GM21528 (cell line): ENCODE data around the gene CPNE5.

Source experiments
- ATAC-seq: cut with Tn5 transposase; IDR thresholded peaks from one replicate; pipeline ENCODE4 v1.9.1; 2021; ENCODE audit warnings: mild to moderate bottlenecking, moderate library complexity; ENCODE audit not compliant: unreplicated experiment, low FRiP score

CPNE5 gene

GRCh38 chr6:36751091-36751490, 88.2 kb downstream of the CPNE5 start:
- no peak for ATAC-seq

- ATAC-seq = no peak
Measured at GRCh38 chr6:36749829-36750489, 89.3 kb downstream of the CPNE5 start.

- no peak for ATAC-seq
Measured at GRCh38 chr6:36746251-36746650, 93.0 kb downstream of the CPNE5 start.

- ATAC-seq = no peak
Measured at GRCh38 chr6:36745836-36746235, 93.4 kb downstream of the CPNE5 start.

DNA sequence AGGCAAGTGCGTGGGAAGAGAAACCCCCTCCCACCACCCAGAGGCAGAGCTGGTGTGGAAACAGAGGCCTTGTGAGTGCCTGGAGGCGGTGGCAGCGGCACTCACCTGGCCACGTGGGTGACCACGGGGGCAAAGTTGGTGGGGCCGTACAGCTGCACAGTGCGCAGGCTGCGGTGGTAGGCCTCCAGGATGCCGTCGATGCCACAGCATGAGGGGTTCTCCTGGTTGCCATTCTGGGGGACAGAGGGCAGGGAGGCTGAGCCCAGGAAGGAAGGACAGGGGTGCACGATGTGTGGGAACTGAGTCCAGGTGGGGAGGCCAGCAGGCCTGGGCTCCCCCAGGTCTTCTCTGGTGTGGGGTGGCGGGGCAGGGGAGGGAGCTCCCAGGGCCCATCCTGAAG, 94.0 kb downstream of the CPNE5 start:
- no peak for ATAC-seq

DNA sequence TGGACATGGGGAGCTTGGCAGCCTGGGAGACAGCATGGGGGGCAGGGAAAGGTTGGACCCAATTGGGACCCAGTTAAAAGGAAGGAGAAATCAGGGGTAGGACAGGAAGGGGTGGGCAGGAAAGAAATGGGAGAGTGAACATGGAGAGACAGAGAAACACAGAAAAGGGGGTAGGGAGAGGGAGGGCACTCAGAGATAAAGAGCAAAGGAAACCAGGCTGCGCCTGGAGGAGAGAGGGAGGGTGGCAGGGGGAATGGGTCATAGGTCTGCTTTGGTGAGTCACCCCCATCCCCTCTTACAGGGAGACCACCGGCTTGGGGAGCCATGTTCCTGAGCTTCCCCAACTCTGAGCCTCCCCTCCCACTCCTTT, 95.0 kb downstream of the CPNE5 start:
- no peak for ATAC-seq

- ATAC-seq = no peak
Measured at GRCh38 chr6:36743538-36744303, 95.5 kb downstream of the CPNE5 start.

- ATAC-seq = no peak
Measured at GRCh38 chr6:36743032-36743431, 96.2 kb downstream of the CPNE5 start.

DNA sequence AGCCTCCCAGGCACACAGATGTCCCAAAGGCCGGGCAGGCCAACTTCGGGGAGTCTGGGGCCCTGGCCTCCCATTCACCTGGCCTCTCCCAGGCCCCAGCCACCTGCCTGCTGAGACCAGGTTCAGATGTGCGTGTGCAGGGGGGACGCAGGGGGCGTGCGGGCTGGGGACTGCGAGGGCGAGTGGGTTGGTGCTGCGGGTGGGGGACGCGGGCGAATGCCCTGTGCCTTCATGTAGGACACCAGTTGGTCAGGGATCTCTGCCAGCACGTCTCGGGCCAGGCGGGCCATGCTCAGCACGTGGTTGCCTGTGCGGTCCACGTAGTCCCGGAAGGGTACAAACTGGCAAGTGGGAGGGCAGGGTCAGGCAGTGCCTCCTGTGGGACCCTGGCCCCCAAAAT, 97.1 kb downstream of the CPNE5 start:
- ATAC-seq = no peak

DNA sequence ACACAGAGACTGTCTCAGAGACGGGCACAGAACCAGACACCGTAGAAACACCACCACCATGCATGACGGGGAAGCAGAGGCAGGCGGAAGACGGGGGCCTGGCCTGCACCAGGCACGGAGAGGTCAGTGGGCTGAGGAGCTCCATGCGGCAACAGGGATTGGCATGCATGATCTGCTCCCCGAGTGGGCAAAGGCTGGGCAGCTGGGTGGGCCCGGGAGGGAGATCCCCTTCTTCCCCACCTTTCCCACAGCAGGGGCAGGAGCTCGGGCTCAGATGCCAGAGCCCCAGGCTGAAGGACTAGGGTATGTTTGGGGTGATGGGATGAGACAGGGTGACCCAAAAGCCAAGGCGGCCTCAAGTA, 98.4 kb downstream of the CPNE5 start:
- ATAC-seq = no peak

DNA sequence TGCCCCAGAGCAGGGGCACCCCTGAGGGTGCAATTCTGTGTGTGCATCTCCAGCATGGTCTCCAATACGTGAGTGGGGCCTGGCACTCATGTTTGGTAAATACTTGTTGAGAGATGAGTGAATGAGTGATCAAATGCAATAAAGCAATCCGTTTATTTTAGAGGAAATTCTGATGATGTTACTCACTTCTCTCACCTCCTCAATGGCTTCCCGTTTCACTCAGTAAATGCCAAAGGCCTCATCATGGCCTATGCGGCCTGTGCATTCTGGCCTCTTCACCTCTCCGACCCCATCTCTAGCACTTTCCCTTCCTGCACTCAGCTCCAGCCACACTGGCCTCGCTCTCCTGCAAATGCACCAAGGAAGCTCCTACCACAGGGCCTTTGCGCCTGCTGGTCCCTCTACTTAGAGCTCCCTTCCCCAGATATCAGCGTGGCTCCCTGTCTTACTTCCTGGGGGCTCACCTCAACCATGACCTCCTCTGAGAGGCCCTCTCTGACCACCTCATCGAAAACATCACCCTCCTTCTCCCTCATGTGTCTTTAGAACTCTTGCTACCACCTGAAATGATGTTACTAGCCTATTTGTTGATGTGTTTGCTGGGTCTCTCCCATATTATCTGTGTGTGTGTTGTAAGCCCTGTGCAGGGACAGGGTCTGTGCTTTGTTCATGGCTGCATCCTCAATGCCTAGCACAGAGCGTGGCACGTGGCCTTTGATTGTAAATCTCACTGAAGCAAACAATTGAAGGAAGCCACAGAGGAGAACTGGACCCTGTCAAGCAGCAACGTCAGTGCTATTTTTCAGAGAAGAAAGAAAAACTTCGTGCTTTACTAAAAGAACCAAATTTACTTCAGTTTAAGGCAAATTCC, 99.1 kb downstream of the CPNE5 start:
- no peak for ATAC-seq

GRCh38 chr6:36738108-36738507, 101.1 kb downstream of the CPNE5 start:
- ATAC-seq = no peak

GRCh38 chr6:36737043-36737785, 102.0 kb downstream of the CPNE5 start:
- ATAC-seq = no peak

DNA sequence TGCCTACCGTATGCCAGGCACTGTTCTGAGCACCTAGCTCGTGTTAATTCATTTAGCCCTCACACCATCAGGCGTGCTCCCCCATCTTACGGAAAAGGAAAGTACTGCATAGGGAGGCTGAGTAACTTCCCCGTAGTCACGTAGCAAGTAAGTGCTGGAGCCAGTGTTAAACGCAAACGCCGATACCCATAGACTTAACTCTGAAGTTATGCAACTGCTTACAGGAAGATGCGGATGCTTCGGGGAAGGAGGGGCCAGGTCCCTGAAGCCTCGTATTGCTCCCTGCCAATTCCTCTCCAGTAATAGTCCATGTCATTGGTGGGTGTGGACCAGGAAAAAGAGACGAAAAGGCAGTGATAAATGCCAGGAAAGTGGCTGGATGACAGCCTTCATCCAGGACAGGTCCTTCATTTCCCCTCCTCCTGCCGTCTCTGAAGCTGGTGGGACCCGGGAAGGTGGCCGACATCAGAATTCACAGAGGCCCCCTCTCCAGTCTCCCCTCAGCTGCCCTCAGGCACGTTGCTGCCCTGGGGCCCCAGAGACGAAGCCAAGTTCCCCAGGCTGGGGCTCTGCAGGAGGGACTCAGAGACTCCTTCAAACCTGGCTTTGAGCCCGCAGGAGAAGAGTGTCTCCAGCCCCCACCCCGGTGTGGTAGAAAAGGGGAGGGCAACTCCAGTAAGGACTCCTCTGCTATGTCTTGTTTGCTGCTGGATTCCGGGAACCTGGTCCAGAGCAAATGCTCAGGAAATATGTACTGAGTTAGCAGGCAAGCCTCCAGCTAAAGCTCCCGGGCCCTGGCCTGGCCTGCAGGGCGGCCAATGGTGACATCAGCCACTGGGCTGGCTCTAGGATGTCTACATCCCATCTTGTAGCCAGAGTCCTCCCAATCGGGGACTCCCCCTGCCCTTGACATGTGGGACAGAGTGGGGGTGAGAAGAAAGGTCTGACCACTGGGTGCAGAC, 103.9 kb downstream of the CPNE5 start:
- ATAC-seq = no peak

- no peak for ATAC-seq
Measured at GRCh38 chr6:36734486-36735060, 104.7 kb downstream of the CPNE5 start.

- ATAC-seq = no peak
Measured at GRCh38 chr6:36733300-36733699, 105.9 kb downstream of the CPNE5 start.

GRCh38 chr6:36731622-36732310, 107.5 kb downstream of the CPNE5 start:
- no peak for ATAC-seq
